ENCODE results near the gene TMEM25.

TMEM25 gene

GRCh38 chr11:118524757-118525470 is 6.1 kb upstream of the TMEM25 start:
- no peak for TF ChIP-seq CTCF (IDR thresholded peaks at IDR 0.05; ENCODE audit: low read length, missing control alignments)
- DNase-seq (ENCODE audit: low read depth) = no peak
- no peak overlapping the region for H3K4me3 ChIP-seq (replicated peaks; ENCODE audit: low read depth, low read length)

GRCh38 chr11:118526688-118527087 is 4.3 kb upstream of the TMEM25 start:
- H3K4me3 ChIP-seq (replicated peaks; ENCODE audit: low read depth, low read length) = no peak overlapping the region
- TF ChIP-seq CTCF (IDR thresholded peaks at IDR 0.05; ENCODE audit: low read length, missing control alignments) = no peak
- no peak for DNase-seq (ENCODE audit: low read depth)

GRCh38 chr11:118527109-118527508 is 3.9 kb upstream of the TMEM25 start, which contains the start of gene TTC36:
Gene TTC36 (plus strand): TSS chr11:118527474. CDS start chr11:118527495, 21 bp downstream.
- no peak within 1 kb of the TSS for H3K4me3 ChIP-seq (replicated peaks; ENCODE audit: low read depth, low read length)
- no peak for TF ChIP-seq CTCF (IDR thresholded peaks at IDR 0.05; ENCODE audit: low read length, missing control alignments)
- DNase-seq (ENCODE audit: low read depth) = peak; percentile 3

- H3K4me3 ChIP-seq (replicated peaks; ENCODE audit: low read depth, low read length) = no peak overlapping the region
- no peak for DNase-seq (ENCODE audit: low read depth)
- no peak for TF ChIP-seq CTCF (IDR thresholded peaks at IDR 0.05; ENCODE audit: low read length, missing control alignments)
These were observed 2.5 kb upstream of the TMEM25 start for GRCh38 chr11:118528511-118528910.

GRCh38 chr11:118529584-118530175 is 1.3 kb upstream of the TMEM25 start:
- no peak for DNase-seq (ENCODE audit: low read depth)
- H3K4me3 ChIP-seq (replicated peaks; ENCODE audit: low read depth, low read length) = peak overlapping the region; percentile 60
- TF ChIP-seq CTCF (IDR thresholded peaks at IDR 0.05; ENCODE audit: low read length, missing control alignments) = no peak

- peak; percentile 6 for DNase-seq (ENCODE audit: low read depth)
- peak overlapping the region; percentile 60 for H3K4me3 ChIP-seq (replicated peaks; ENCODE audit: low read depth, low read length)
- TF ChIP-seq CTCF (IDR thresholded peaks at IDR 0.05; ENCODE audit: low read length, missing control alignments) = no peak
These were observed 761 bp upstream of the TMEM25 start for GRCh38 chr11:118530180-118530682.
